Activated CD4-positive, alpha-beta T cell treated with anti-CD3 and anti-CD28 coated beads, Interleukin-2, amount 50 U/mL, for 16 hours (primary cell): Measurements from ENCODE around the gene MEGF8.

Experiments used
- DNase-seq: peaks from one replicate; pipeline ENCODE4 v3.0.0-alpha.2; 2020

Gene MEGF8

DNA sequence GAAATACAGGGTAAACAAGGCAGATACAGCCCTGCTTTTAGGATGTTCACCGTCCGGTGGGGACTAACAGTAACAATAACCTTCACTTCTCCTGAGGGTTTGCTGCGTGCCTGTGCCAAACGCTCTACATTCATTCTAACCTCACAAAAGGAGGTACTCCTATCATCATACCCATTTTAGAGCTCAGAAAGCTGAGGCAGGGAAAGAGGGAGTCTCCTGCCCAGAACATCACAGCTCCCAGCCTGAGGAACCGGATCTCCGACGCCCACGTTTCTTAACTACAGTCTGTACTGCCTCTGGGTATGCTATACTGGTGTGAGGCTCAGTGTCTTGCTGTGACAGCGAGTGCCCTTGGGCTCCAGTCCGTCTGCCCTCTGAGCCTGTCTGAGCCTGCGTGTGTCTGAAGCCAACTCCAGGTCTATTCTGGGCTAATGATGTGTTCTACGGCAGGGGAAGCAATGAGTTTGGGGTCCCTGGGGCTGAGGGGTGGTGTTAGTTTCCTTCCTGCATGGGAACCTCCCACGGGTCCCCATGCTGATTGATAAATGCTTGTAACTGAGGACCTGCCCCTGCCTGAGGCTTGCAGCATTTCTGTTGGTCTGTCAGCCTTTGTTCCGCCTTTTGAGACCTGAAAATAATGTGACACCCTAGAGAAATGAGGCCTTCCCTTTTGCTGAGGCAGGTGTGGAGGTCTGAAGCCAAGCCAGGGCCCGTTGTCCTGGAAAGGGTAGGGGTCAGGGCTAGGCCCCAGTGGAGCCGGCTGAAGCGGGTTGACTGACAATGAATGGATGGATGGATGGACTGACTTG is 96.9 kb downstream of the MEGF8 start:
- DNase-seq = no peak

DNA sequence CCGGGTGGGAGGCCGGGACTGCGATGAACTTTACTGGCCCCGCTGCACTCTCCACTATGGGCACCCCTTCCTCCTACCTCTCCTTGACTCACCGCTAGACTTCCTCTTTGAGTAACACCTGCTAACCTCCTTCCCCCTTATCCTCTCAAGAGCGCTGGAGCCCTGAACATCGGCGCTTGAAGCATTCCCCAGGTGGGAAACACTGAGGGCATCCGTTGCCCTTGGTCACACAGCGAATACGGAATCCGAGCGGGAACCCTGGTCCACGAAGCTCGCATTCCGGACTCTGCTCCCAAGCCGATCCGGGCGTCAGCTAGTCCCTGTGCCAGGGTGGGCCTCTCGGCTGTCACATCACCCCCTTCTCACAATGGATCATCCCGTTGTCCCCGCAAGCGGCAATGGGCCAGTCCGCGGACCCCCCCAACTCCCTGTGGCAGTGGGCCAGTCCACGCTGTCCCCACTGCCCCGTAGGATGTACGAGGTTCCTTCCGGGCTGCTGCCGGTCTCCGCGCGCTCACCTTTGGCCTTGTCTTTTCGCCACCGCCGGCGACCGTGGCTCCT is 97.5 kb downstream of the MEGF8 start:
- peak; percentile 54 for DNase-seq

GRCh38 chr19:42423462-42424344 is 98.3 kb downstream of the MEGF8 start:
- peak; percentile 93 for DNase-seq

DNA sequence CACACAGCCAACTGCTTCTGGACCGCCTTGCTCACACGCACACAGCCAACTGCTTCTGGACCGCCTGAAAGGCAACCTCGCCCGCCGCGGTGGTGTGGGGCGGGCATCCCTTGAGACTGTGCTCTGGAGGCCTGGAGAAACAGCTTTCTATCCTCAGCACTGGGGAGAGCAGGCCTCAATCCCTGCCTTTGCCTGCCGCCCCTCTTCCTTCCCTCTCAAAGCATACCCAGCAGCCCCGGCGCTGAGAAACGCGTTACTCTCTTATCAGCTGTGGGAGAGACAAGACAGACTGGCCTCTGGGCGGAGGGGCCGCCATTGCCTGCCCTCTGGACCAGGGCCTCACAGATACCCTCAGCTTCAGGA is 98.9 kb downstream of the MEGF8 start:
- DNase-seq = no peak

- no peak for DNase-seq
These were observed 99.3 kb downstream of the MEGF8 start for GRCh38 chr19:42424712-42425131.

DNA sequence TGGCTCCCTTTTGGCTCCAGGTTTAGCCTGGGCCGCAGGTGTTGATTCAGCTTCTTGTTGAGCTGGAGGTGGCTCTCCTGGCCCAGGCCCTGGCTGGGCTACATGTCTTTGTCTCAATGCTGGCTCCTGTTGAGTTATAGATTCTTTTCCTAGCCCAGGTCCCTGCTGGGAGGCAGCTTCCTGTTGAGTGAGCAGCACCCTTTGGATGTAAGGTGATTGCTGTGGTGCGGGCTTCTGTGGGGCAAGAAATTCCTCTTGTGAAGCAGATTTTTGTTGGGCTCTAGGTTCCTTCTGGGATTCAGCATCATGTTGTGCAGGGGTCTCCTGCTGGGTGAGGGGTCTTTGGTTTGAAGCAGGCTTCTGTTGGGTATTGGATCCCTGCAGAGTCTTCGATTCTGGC is 101.2 kb downstream of the MEGF8 start:
- no peak for DNase-seq

- no peak for DNase-seq
These were observed 101.9 kb downstream of the MEGF8 start, which contains the start of gene LIPE for GRCh38 chr19:42427313-42427712. Gene LIPE, minus strand, starts transcription at chr19:42427388. Its CDS starts 239 bp downstream, at chr19:42427149.
